ENCODE data around the gene AHNAK. TPM values are rescaled to one million over a fixed set of nuclear protein-coding genes. Genes with fewer than 3 reads are reported as not detected.
A peak's percentile ranks its signal among the peaks of the same experiment; 100 is the strongest.
"Not testable (repeated sequence)": the region's sequence is repeated elsewhere in the genome, so short reads cannot be mapped to it uniquely, and the experiment has no call there.

The AHNAK gene
- total and polyA plus RNA-seq, 8 donors = 37.4 to 693 (median 554) TPM

- Histone ChIP-seq H3K27me3 (no peaks in the 10 kb centered on the region), H3K36me3 (peaks cover 0 to 5% (median 4%) of the 10 kb centered on the region in 4 donors), H3K4me1 (peaks cover 90 to 100% (median 96%) of the 10 kb centered on the region in 4 donors), H3K4me3 (peak overlapping the region; percentile 10 to 27 (median 20)), H3K27ac (peak overlapping the region; percentile 86 to 97 (median 95)), H3K9me3 (no peaks in the 10 kb centered on the region)
- DNase-seq = peak; percentile 91 to 95
- intact Hi-C loops (cut with DNase I; ENCODE audit: low total_unique reads) = no loop called here
- TF ChIP-seq CTCF (IDR thresholded peaks at IDR 0.05) (no peak), EP300 (IDR thresholded peaks at IDR 0.05) (peak; percentile 15), POLR2A (IDR thresholded peaks at IDR 0.05) (no peak), POLR2AphosphoS5 (IDR thresholded peaks at IDR 0.05) (peak; percentile 72 to 86 (median 78))
- 1 to 9% (median 4%) methylated on average over 15 of the region's 15 CpGs for WGBS, 5 donors
Observed at GRCh38 chr11:62553080-62553838, 6.7 kb upstream of the AHNAK start.

- H3K9me3 ChIP-seq = no peaks in the 10 kb centered on the region
- peak in 1 of 2 donors; percentile 81 for DNase-seq
- H3K27ac ChIP-seq = peak overlapping the region; percentile 86 to 97 (median 95)
- H3K4me1 ChIP-seq = peaks cover 94 to 100% (median 97%) of the 10 kb centered on the region in 4 donors
- intact Hi-C loops (cut with DNase I; ENCODE audit: low total_unique reads) = no loop called here
- peak overlapping the region; percentile 10 to 27 (median 20) for H3K4me3 ChIP-seq
- no peaks in the 10 kb centered on the region for H3K27me3 ChIP-seq
- 16 to 22% (median 18%) methylated on average over 4 of the region's 4 CpGs for WGBS, 5 donors
- TF ChIP-seq POLR2AphosphoS5 (IDR thresholded peaks at IDR 0.05) = no peak
- no peak for TF ChIP-seq POLR2A (IDR thresholded peaks at IDR 0.05)
- no peak for TF ChIP-seq CTCF (IDR thresholded peaks at IDR 0.05)
- no peak for TF ChIP-seq EP300 (IDR thresholded peaks at IDR 0.05)
- H3K36me3 ChIP-seq = no peaks in the 10 kb centered on the region
Observed at GRCh38 chr11:62552485-62553079, 6.0 kb upstream of the AHNAK start.

- H3K4me3 ChIP-seq; H3K9me3 ChIP-seq; DNase-seq; intact Hi-C loops (cut with DNase I; ENCODE audit: low total_unique reads); H3K36me3 ChIP-seq; H3K27me3 ChIP-seq: not testable (repeated sequence)
- Histone ChIP-seq H3K4me1 (peaks cover 80 to 88% (median 84%) of the 10 kb centered on the region in 4 donors), H3K27ac (peak overlapping the region in 3 of 5 donors; percentile 95 to 99 (median 95))
- WGBS, 5 donors = 89 to 100% (median 97%) methylated on average over 2 of the region's 2 CpGs
Observed at GRCh38 chr11:62550478-62550877, 3.9 kb upstream of the AHNAK start.

- no peaks in the 10 kb centered on the region for H3K9me3 ChIP-seq
- TF ChIP-seq CTCF (IDR thresholded peaks at IDR 0.05) (no peak), EP300 (IDR thresholded peaks at IDR 0.05) (no peak), POLR2AphosphoS5 (IDR thresholded peaks at IDR 0.05) (peak in 2 of 3 donors; percentile 43 to 57)
- peaks cover 63 to 81% (median 77%) of the 10 kb centered on the region in 4 donors for H3K4me1 ChIP-seq
- no peaks in the 10 kb centered on the region for H3K36me3 ChIP-seq
- peak overlapping the region; percentile 93 to 99 (median 96) for H3K27ac ChIP-seq
- peak; percentile 82 to 88 for DNase-seq
- intact Hi-C loops (cut with DNase I; ENCODE audit: low total_unique reads) = no loop called here
- peak overlapping the region in 1 of 4 donors; percentile 4 for H3K4me3 ChIP-seq
- no peaks in the 10 kb centered on the region for H3K27me3 ChIP-seq
- 19 to 60% (median 40%) methylated on average over 17 of the region's 17 CpGs for WGBS, 5 donors
Observed at GRCh38 chr11:62548545-62549335, 2.1 kb upstream of the AHNAK start.

Measured in stomach (tissue), 9 donors.